Left cardiac atrium (tissue), 4 donors: ENCODE measurements around the gene HADHB. TPM values are rescaled to one million over a fixed set of nuclear protein-coding genes. Genes with fewer than 3 reads are reported as not detected.
"Not testable (repeated sequence)": the region's sequence is repeated elsewhere in the genome, so short reads cannot be mapped to it uniquely, and the experiment has no call there.

Experiments used
- ATAC-seq, 2 donors: fragments of 200-7000 bp; cut with Tn5 transposase; one replicate each; pipeline ENCODE4 v1.9.1; 2020; ENCODE audit warnings: mild to moderate bottlenecking in 2 of 2, moderate library complexity in 2 of 2
- DNase-seq: peaks from one replicate; pipeline ENCODE4 v3.0.0-alpha.2; 2020
- intact Hi-C, 2 donors: fragments of 100-400 bp; cut with DNase I; formaldehyde crosslinking; loops; one replicate each; pipeline versions ENCODE4 v1.14.1 to v1.15.1; 2022 to 2023
- total RNA-seq, 2 donors: library from RNA; stranded (reverse); fragmentation: NEBNext Ultra II Directional; extraction: Animal tissue kit (Norgen Biotek cat#: 25700); gene quantifications; one replicate each; pipeline ENCODE4 v1.2.1, GENCODE V29; 2021
- donor health status: DM: no; HTN: yes; CAD: no.
- donor health status: DM: no; HTN: yes; CAD: no; lungs with severe emphysema.
- donor health status: DM: yes; HTN: yes; CAD: no.
- donor health status: Dilated cardiomyopathy.

The HADHB gene
- total RNA-seq, 2 donors from 2014 or later, result 711 to 792 TPM

GRCh38 chr2:26317377-26318105 is 72.8 kb downstream of the HADHB start:
- DNase-seq, result no peak
- intact Hi-C loops, result no loop called here
- no peak for ATAC-seq

- intact Hi-C loops, result no loop called here
- DNase-seq (no peak), ATAC-seq (no peak)
Observed at GRCh38 chr2:26318950-26319349, 74.2 kb downstream of the HADHB start.

GRCh38 chr2:26324479-26324878 is 79.7 kb downstream of the HADHB start:
- DNase-seq, intact Hi-C loops, ATAC-seq: not testable (repeated sequence)

GRCh38 chr2:26324903-26325302 is 80.2 kb downstream of the HADHB start:
- intact Hi-C loops, result no loop called here
- ATAC-seq (no peak), DNase-seq (no peak)

GRCh38 chr2:26325851-26326250 is 81.1 kb downstream of the HADHB start:
- no peak for ATAC-seq
- intact Hi-C loops, result no loop called here
- no peak for DNase-seq

- intact Hi-C loops, result no loop called here
- DNase-seq (no peak), ATAC-seq (no peak)
Observed at GRCh38 chr2:26326514-26326913, 81.8 kb downstream of the HADHB start.

GRCh38 chr2:26327291-26328272 is 82.8 kb downstream of the HADHB start:
- intact Hi-C loops, result no loop called here
- ATAC-seq, result no peak
- DNase-seq, result no peak

GRCh38 chr2:26329083-26329482 is 84.3 kb downstream of the HADHB start:
- intact Hi-C loops, ATAC-seq: not testable (repeated sequence)

GRCh38 chr2:26330114-26330549 is 85.4 kb downstream of the HADHB start:
- DNase-seq (peak; percentile 89), ATAC-seq (peak; percentile 88 to 94)
- intact Hi-C loops, result no loop called here

More at GRCh38 chr2:26329083-26329482, 84.3 kb downstream of the HADHB start:
- DNase-seq, result not testable (repeated sequence)

GRCh38 chr2:26330604-26331003 is 85.9 kb downstream of the HADHB start:
- no peak for ATAC-seq
- intact Hi-C loops, result no loop called here
- DNase-seq, result no peak

GRCh38 chr2:26331321-26331720 is 86.6 kb downstream of the HADHB start:
- intact Hi-C loops, ATAC-seq, DNase-seq: not testable (repeated sequence)

GRCh38 chr2:26333293-26333692 is 88.6 kb downstream of the HADHB start:
- no peak for ATAC-seq
- intact Hi-C loops, result no loop called here
- no peak for DNase-seq

- no peak for ATAC-seq
- no peak for DNase-seq
- intact Hi-C loops, result no loop called here
Observed at GRCh38 chr2:26335231-26335630, 90.5 kb downstream of the HADHB start.

- DNase-seq, result no peak
- ATAC-seq, result no peak
- intact Hi-C loops, result no loop called here
Observed at GRCh38 chr2:26336719-26337118, 92.0 kb downstream of the HADHB start.

- no peak for DNase-seq
- ATAC-seq, result no peak
- intact Hi-C loops, result no loop called here
Observed at GRCh38 chr2:26337298-26337697, 92.6 kb downstream of the HADHB start.

Other genes with a start within 250 kb of the HADHB start
- gene RAB10, start 210.9 kb upstream of the HADHB start, total RNA-seq, result 100 to 1,000 TPM in 1 of 2 donors, 10 to 100 TPM in 1; 93.8 to 108 TPM
- 1 to 10 TPM; 4.2 to 4.8 TPM for gene GAREM2, start 71.9 kb upstream of the HADHB start, total RNA-seq
- gene HADHA, start 307 bp upstream of the HADHB start, total RNA-seq, result 100 to 1,000 TPM; 330 to 349 TPM
- 10 to 100 TPM; 13.5 to 20.4 TPM for gene SELENOI, start 101.2 kb downstream of the HADHB start, total RNA-seq
- gene ADGRF3, start 101.8 kb downstream of the HADHB start, total RNA-seq, result under 1 TPM in 1 of 2 donors, not detected in 1; 0.08 TPM
- gene DRC1, start 157.0 kb downstream of the HADHB start, total RNA-seq, result not detected
- gene OTOF, start 233.2 kb downstream of the HADHB start, total RNA-seq, result under 1 TPM in 1 of 2 donors, not detected in 1; 0.18 TPM